ENCODE data around the gene CFB.
"Not testable (repeated sequence)": the region's sequence is repeated elsewhere in the genome, so short reads cannot be mapped to it uniquely, and the experiment has no call there.

GRCh38 chr6:31976065-31976464, 30.2 kb downstream of the CFB start:
- TF ChIP-seq RCOR1 (IDR thresholded peaks at IDR 0.05; ENCODE audit: insufficient replicate concordance, low read length); SMC3 (IDR thresholded peaks at IDR 0.05; ENCODE audit: low read depth, low read length); MAFK (IDR thresholded peaks at IDR 0.05; ENCODE audit: low read depth, low read length); POLR2A (IDR thresholded peaks at IDR 0.05; ENCODE audit: low read depth, low read length); FOS (IDR thresholded peaks at IDR 0.05; ENCODE audit: low read depth, low read length): not testable (repeated sequence)
- TF ChIP-seq, protein P1, sequence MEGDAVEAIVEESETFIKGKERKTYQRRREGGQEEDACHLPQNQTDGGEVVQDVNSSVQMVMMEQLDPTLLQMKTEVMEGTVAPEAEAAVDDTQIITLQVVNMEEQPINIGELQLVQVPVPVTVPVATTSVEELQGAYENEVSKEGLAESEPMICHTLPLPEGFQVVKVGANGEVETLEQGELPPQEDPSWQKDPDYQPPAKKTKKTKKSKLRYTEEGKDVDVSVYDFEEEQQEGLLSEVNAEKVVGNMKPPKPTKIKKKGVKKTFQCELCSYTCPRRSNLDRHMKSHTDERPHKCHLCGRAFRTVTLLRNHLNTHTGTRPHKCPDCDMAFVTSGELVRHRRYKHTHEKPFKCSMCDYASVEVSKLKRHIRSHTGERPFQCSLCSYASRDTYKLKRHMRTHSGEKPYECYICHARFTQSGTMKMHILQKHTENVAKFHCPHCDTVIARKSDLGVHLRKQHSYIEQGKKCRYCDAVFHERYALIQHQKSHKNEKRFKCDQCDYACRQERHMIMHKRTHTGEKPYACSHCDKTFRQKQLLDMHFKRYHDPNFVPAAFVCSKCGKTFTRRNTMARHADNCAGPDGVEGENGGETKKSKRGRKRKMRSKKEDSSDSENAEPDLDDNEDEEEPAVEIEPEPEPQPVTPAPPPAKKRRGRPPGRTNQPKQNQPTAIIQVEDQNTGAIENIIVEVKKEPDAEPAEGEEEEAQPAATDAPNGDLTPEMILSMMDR (conservative IDR thresholded peaks at IDR 0.05; ENCODE audit: low read depth, low read length): not testable (repeated sequence)

Measured in IMR-90 (cell line).